AG04449 (cell line): ENCODE data around the gene SLC18B1.

ENCODE experiments used
- CTCF ChIA-PET: fragments of 350-600 bp; formaldehyde crosslinking; extraction: SDS; loops from one replicate; lab custom pipeline; 2021; ENCODE audit warnings: antibody characterized with exemption; lab: Yijun Ruan, JAX
- POLR2A ChIA-PET: fragments of 400-600, 350-600 bp; formaldehyde crosslinking; extraction: SDS; loops from one replicate; lab custom pipeline; 2020; ENCODE audit warnings: antibody characterized with exemption, inconsistent platforms; lab: Yijun Ruan, JAX
- DNase-seq: peaks from one replicate; pipeline ENCODE4 v3.0.0-alpha.2; 2010; ENCODE audit warnings: low read depth, low spot score
- H3K4me3 ChIP-seq: 2 replicates; pipeline ENCODE4 v1.5.1; 2011; ENCODE audit warnings: low read depth, mild to moderate bottlenecking, control low read depth, low read length
- TF ChIP-seq, protein P1 (sequence below): IDR thresholded peaks from one replicate; pipeline ENCODE4 v1.5.1; 2011; ENCODE audit warnings: mild to moderate bottlenecking, moderate library complexity, low read length, control low read depth, inconsistent platforms; ENCODE audit not compliant: insufficient read depth; ENCODE audit errors: missing control alignments

SLC18B1 gene

DNA sequence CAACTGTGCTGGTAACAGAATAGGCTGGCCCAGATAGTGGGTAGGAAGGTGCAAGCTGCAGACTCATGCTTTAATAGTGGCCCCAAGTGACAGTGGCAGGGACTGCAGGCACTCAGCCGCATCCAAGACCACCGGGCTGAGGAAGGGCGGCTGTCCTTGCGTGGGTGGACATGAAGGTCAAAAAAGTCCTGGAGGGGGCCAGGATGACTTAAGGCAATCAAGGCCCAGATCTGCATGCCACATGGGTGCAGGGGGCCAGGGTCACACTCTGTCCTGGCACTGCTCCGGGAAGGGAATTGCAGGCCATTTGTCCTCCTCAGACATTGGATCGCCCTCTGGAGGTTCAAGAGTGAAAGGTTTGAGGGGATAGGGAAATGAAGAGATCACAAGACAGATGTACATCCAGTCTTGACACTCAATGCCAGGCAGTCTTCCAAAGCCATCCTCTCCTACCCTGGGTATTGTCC is 30.4 kb downstream of the SLC18B1 start:
- TF ChIP-seq, protein P1, sequence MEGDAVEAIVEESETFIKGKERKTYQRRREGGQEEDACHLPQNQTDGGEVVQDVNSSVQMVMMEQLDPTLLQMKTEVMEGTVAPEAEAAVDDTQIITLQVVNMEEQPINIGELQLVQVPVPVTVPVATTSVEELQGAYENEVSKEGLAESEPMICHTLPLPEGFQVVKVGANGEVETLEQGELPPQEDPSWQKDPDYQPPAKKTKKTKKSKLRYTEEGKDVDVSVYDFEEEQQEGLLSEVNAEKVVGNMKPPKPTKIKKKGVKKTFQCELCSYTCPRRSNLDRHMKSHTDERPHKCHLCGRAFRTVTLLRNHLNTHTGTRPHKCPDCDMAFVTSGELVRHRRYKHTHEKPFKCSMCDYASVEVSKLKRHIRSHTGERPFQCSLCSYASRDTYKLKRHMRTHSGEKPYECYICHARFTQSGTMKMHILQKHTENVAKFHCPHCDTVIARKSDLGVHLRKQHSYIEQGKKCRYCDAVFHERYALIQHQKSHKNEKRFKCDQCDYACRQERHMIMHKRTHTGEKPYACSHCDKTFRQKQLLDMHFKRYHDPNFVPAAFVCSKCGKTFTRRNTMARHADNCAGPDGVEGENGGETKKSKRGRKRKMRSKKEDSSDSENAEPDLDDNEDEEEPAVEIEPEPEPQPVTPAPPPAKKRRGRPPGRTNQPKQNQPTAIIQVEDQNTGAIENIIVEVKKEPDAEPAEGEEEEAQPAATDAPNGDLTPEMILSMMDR: no peak
- H3K4me3 ChIP-seq: no peak overlapping the region
- no peak for DNase-seq
- ChIA-PET CTCF (interaction anchor here (1.2 kb wide), 1 partner anchor 14 kb away, joined by 3 read pairs; no protein-coding TSS in a partner anchor), POLR2A (no interaction called here)

- DNase-seq: no peak
- ChIA-PET CTCF (interaction anchor here (1.0 to 3.8 kb wide), 5 partner anchors 9 to 39 kb away, joined by 3 to 16 read pairs (median 4); partner anchors contain the start of gene SLC18B1), POLR2A (no interaction called here)
- no peak overlapping the region for H3K4me3 ChIP-seq
- TF ChIP-seq, protein P1: no peak
These were observed 32.9 kb downstream of the SLC18B1 start for GRCh38 chr6:132765560-132765959.

- H3K4me3 ChIP-seq: no peak overlapping the region
- TF ChIP-seq, protein P1: no peak
- peak; percentile 61 for DNase-seq
- POLR2A ChIA-PET: interaction anchor here (2.5 kb wide), 1 partner anchor 50 kb away, joined by 9 read pairs; the partner anchor contains the start of gene RPS12
- CTCF ChIA-PET: interaction anchor here (1.1 to 3.8 kb wide), 3 partner anchors 11 to 41 kb away, joined by 3 to 16 read pairs (median 4); partner anchors contain the start of gene SLC18B1
These were observed 34.1 kb downstream of the SLC18B1 start for GRCh38 chr6:132764370-132764769.

DNA sequence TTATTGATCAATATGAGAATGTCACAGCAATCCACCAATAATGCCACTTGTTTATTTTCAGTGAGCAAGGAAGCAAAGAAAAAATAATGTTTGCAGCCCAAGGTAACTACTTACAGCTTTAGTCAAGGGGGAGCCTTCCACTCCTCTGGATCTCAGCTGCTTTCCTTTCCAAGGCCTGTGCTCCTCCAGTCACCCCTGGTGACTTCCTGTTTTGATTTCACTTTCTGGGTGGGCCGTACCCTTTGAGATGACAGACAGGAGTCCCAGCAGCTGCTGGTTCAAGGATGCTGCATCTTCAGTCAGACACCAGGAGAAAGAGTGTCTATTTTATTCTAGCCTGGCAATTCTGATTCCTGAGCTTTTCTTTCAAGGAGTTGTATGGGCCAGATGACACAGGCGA is 35.2 kb downstream of the SLC18B1 start:
- POLR2A ChIA-PET: interaction anchor here (2.5 kb wide), 1 partner anchor 51 kb away, joined by 9 read pairs; the partner anchor contains the start of gene RPS12
- DNase-seq: no peak
- CTCF ChIA-PET: interaction anchor here (0.7 to 3.8 kb wide), 2 partner anchors 21 to 36 kb away, joined by 3 to 16 read pairs; partner anchors contain the start of gene SLC18B1
- TF ChIP-seq, protein P1: no peak
- no peak overlapping the region for H3K4me3 ChIP-seq

DNA sequence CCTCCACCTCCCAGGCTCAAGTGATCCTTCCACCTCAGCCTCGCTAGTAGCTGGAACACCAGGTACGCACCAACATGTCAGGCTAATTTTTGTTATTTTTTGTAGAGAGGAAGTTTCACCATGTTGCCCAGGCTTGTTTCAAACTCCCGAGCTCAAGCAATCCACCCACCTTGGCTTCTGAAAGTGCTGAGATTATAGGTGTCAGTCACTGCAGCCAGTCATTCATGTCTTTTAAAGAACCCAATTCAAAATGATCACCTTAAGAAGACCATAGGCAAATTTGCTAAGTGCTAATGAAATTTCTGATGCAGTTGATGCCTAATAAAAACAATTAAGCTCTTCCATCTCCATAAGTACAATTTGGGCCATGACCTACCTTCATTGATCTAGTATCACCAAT is 38.2 kb downstream of the SLC18B1 start:
- CTCF ChIA-PET: no interaction called here
- POLR2A ChIA-PET: no interaction called here
- no peak for DNase-seq

DNA sequence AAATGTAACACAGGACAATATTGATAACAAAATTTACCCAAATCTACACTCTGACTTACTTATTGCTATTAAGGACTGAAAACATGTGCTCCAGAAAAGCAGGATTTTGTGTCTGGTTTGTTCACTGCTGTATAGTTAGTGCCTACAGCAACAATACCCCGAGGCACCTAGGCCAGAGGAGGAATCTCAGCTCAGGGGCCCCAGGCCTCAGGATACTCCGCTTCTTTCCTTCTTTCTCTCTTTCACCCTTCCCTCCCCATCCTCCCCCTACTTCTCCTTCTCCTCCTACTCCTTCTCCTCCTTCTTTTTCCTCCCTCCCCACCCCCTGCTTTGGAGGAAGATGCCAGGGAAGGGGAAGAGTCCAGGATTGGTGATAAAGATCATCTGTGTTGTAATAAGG is 39.7 kb downstream of the SLC18B1 start:
- ChIA-PET CTCF (no interaction called here), POLR2A (no interaction called here)
- no peak overlapping the region for H3K4me3 ChIP-seq

More for the DNA sequence above, 38.2 kb downstream of the SLC18B1 start:
- TF ChIP-seq, protein P1: no peak
- H3K4me3 ChIP-seq: no peak overlapping the region

More for the DNA sequence above, 39.7 kb downstream of the SLC18B1 start:
- TF ChIP-seq, protein P1: no peak
- DNase-seq: no peak
